ENCODE measurements around the gene SLC8A3. TPM values are rescaled to one million over a fixed set of nuclear protein-coding genes. Genes with fewer than 3 reads are reported as not detected.
A peak's percentile ranks its signal among the peaks of the same experiment; 100 is the strongest.

Gene SLC8A3
- total RNA-seq, 1 donor from 2014 or later, result 0.49 TPM

GRCh38 chr14:70213721-70214282 lies 25.1 kb upstream of the SLC8A3 start:
- Histone ChIP-seq H3K36me3 (no peaks in the 10 kb centered on the region), H3K4me1 (no peaks in the 10 kb centered on the region), H3K27me3 (no peaks in the 10 kb centered on the region), H3K9me3 (no peaks in the 10 kb centered on the region), H3K4me3 (no peak overlapping the region), H3K27ac (no peak overlapping the region)
- TF ChIP-seq CTCF (IDR thresholded peaks at IDR 0.05) (peak in 1 of 3 experiments; percentile 2), POLR2AphosphoS5 (IDR thresholded peaks at IDR 0.05; ENCODE audit: insufficient read depth in 1 of 2, low read depth in 1 of 2) (no peak), POLR2A (IDR thresholded peaks at IDR 0.05) (no peak)
- no peak for DNase-seq (ENCODE audit: extremely low spot score in 2 of 2)
- intact Hi-C loops (cut with DNase I), result no loop called here

GRCh38 chr14:70212752-70213151 lies 24.0 kb upstream of the SLC8A3 start:
- Histone ChIP-seq H3K4me3 (no peak overlapping the region), H3K36me3 (no peaks in the 10 kb centered on the region), H3K9me3 (no peaks in the 10 kb centered on the region), H3K4me1 (no peaks in the 10 kb centered on the region), H3K27me3 (no peaks in the 10 kb centered on the region), H3K27ac (no peak overlapping the region)
- DNase-seq (ENCODE audit: extremely low spot score in 2 of 2), result no peak
- intact Hi-C loops (cut with DNase I), result no loop called here
- TF ChIP-seq POLR2A (IDR thresholded peaks at IDR 0.05), result no peak
- no peak for TF ChIP-seq POLR2AphosphoS5 (IDR thresholded peaks at IDR 0.05; ENCODE audit: insufficient read depth in 1 of 2, low read depth in 1 of 2)
- no peak for TF ChIP-seq CTCF (IDR thresholded peaks at IDR 0.05)

GRCh38 chr14:70208380-70208779 lies 19.6 kb upstream of the SLC8A3 start:
- no peak for TF ChIP-seq POLR2A (IDR thresholded peaks at IDR 0.05)
- TF ChIP-seq POLR2AphosphoS5 (IDR thresholded peaks at IDR 0.05; ENCODE audit: insufficient read depth in 1 of 2, low read depth in 1 of 2), result no peak
- no peak for TF ChIP-seq CTCF (IDR thresholded peaks at IDR 0.05)

GRCh38 chr14:70203686-70204085 lies 14.9 kb upstream of the SLC8A3 start:
- Histone ChIP-seq H3K27me3 (no peaks in the 10 kb centered on the region), H3K4me3 (no peak overlapping the region), H3K36me3 (no peaks in the 10 kb centered on the region), H3K27ac (no peak overlapping the region), H3K9me3 (no peaks in the 10 kb centered on the region), H3K4me1 (no peaks in the 10 kb centered on the region)
- TF ChIP-seq POLR2A (IDR thresholded peaks at IDR 0.05) (no peak), POLR2AphosphoS5 (IDR thresholded peaks at IDR 0.05; ENCODE audit: insufficient read depth in 1 of 2, low read depth in 1 of 2) (no peak), CTCF (IDR thresholded peaks at IDR 0.05) (no peak)
- DNase-seq (ENCODE audit: extremely low spot score in 2 of 2), result no peak
- intact Hi-C loops (cut with DNase I), result no loop called here

More at GRCh38 chr14:70208380-70208779, 19.6 kb upstream of the SLC8A3 start:
- intact Hi-C loops (cut with DNase I), result no loop called here
- DNase-seq (ENCODE audit: extremely low spot score in 2 of 2), result no peak
- Histone ChIP-seq H3K27ac (no peak overlapping the region), H3K4me1 (no peaks in the 10 kb centered on the region), H3K4me3 (no peak overlapping the region), H3K36me3 (no peaks in the 10 kb centered on the region), H3K27me3 (no peaks in the 10 kb centered on the region), H3K9me3 (no peaks in the 10 kb centered on the region)

GRCh38 chr14:70201994-70202393 lies 13.2 kb upstream of the SLC8A3 start:
- TF ChIP-seq CTCF (IDR thresholded peaks at IDR 0.05) (no peak), POLR2AphosphoS5 (IDR thresholded peaks at IDR 0.05; ENCODE audit: insufficient read depth in 1 of 2, low read depth in 1 of 2) (no peak), POLR2A (IDR thresholded peaks at IDR 0.05) (no peak)
- no peaks in the 10 kb centered on the region for H3K27me3 ChIP-seq
- no peak overlapping the region for H3K27ac ChIP-seq
- no peaks in the 10 kb centered on the region for H3K4me1 ChIP-seq
- H3K9me3 ChIP-seq, result no peaks in the 10 kb centered on the region
- intact Hi-C loops (cut with DNase I), result no loop called here
- no peak overlapping the region for H3K4me3 ChIP-seq
- no peak for DNase-seq (ENCODE audit: extremely low spot score in 2 of 2)
- H3K36me3 ChIP-seq, result no peaks in the 10 kb centered on the region
